DOHH2 (cell line): ENCODE measurements around the gene CDH22.

Experiments used
- H3F3A ChIP-seq: fragments of 200-600 bp; sonication (generic), shearing (Covaris generic); 2 replicates; pipeline ENCODE4 v1.6.0; 2016; ENCODE audit warnings: antibody characterized with exemption, mild to moderate bottlenecking; ENCODE audit not compliant: control insufficient read depth, insufficient read depth
- H3K27ac ChIP-seq: fragments of 200-600 bp; sonication (generic); 2 replicates; pipeline ENCODE4 v1.5.1; 2014; ENCODE audit warnings: low read depth, mild to moderate bottlenecking, low read length, moderate library complexity
- H3K27me3 ChIP-seq: fragments of 200-600 bp; sonication (generic); 2 replicates; pipeline ENCODE4 v1.6.1; 2014; ENCODE audit warnings: mild to moderate bottlenecking, low read length, mixed read lengths; ENCODE audit not compliant: control insufficient read depth
- H3K36me3 ChIP-seq: fragments of 200-600 bp; sonication (generic); 2 replicates; pipeline ENCODE4 v1.6.1; 2014; ENCODE audit warnings: mild to moderate bottlenecking, low read length, moderate library complexity, mixed read lengths; ENCODE audit not compliant: control insufficient read depth
- H3K4me1 ChIP-seq: fragments of 200-600 bp; sonication (generic); 2 replicates; pipeline ENCODE4 v1.6.1; 2014; ENCODE audit warnings: mild to moderate bottlenecking, low read length, mixed read lengths; ENCODE audit not compliant: control insufficient read depth
- H3K4me2 ChIP-seq: fragments of 200-600 bp; sonication (generic); 2 replicates; pipeline ENCODE4 v1.6.0; 2014; ENCODE audit warnings: mild to moderate bottlenecking, low read length, moderate library complexity
- H3K4me3 ChIP-seq: fragments of 200-600 bp; sonication (generic); 2 replicates; pipeline ENCODE4 v1.5.1; 2014; ENCODE audit warnings: mild to moderate bottlenecking, low read length, mixed read lengths
- H3K79me2 ChIP-seq: fragments of 200-600 bp; sonication (generic); 2 replicates; pipeline ENCODE4 v1.6.1; 2014; ENCODE audit warnings: mild to moderate bottlenecking, low read length, mixed read lengths; ENCODE audit not compliant: control insufficient read depth
- H3K9me2 ChIP-seq: fragments of 200-600 bp; sonication (generic); replicated peaks from 2 replicates; pipeline ENCODE4 v1.6.1; 2014; ENCODE audit warnings: mild to moderate bottlenecking, low read length, mixed read lengths; ENCODE audit not compliant: control insufficient read depth
- H3K9me3 ChIP-seq: fragments of 200-600 bp; sonication (generic); 2 replicates; pipeline ENCODE4 v1.6.1; 2014; ENCODE audit warnings: antibody characterized with exemption, low read length, mixed read lengths; ENCODE audit not compliant: control insufficient read depth, insufficient read depth
- H4K20me1 ChIP-seq: fragments of 200-600 bp; sonication (generic); 2 replicates; pipeline ENCODE4 v1.6.0; 2014; ENCODE audit warnings: low read depth, mild to moderate bottlenecking, antibody characterized with exemption, low read length, moderate library complexity; ENCODE audit not compliant: control insufficient read depth, insufficient read depth
- EZH2phosphoT487 ChIP-seq: fragments of 200-600 bp; sonication (generic); IDR thresholded peaks from 2 replicates; pipeline ENCODE4 v1.6.1; 2017; ENCODE audit warnings: borderline replicate concordance, mild to moderate bottlenecking, antibody characterized with exemption, low read length, moderate library complexity, mixed read lengths
- TF ChIP-seq, protein P1 (sequence below): fragments of 200-600 bp; sonication (generic); IDR thresholded peaks from one replicate; pipeline ENCODE4 v1.5.1; 2014; ENCODE audit warnings: antibody characterized with exemption, mild to moderate bottlenecking, low read depth, low read length; ENCODE audit not compliant: poor library complexity, severe bottlenecking

The CDH22 gene

DNA sequence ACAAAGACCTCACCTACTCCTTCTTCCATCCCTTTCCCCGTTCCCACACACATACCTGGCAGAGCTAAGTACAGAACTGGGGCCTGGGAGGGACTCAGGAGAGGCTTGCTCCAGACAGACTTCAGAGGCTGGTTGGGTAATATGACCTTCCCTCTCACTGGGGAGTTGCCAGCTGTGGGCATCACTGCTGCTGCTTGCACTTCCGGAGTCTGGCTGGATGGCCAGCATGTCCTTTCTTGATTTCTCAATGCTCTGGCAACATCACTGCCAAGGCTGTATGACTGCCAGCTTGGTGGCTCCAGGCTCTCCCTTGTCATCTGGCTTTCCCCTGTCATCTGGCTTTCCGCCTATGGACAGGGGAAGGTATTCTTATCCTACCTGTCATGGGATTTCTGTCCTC lies 47.8 kb downstream of the CDH22 start:
- H3K4me1 ChIP-seq: no peaks in the 10 kb centered on the region
- H3K4me2 ChIP-seq: no peak overlapping the region
- H3K79me2 ChIP-seq: no peaks in the 10 kb centered on the region
- H3K9me2 ChIP-seq: no peaks in the 10 kb centered on the region
- no peaks in the 10 kb centered on the region for H3F3A ChIP-seq
- TF ChIP-seq, protein P1, sequence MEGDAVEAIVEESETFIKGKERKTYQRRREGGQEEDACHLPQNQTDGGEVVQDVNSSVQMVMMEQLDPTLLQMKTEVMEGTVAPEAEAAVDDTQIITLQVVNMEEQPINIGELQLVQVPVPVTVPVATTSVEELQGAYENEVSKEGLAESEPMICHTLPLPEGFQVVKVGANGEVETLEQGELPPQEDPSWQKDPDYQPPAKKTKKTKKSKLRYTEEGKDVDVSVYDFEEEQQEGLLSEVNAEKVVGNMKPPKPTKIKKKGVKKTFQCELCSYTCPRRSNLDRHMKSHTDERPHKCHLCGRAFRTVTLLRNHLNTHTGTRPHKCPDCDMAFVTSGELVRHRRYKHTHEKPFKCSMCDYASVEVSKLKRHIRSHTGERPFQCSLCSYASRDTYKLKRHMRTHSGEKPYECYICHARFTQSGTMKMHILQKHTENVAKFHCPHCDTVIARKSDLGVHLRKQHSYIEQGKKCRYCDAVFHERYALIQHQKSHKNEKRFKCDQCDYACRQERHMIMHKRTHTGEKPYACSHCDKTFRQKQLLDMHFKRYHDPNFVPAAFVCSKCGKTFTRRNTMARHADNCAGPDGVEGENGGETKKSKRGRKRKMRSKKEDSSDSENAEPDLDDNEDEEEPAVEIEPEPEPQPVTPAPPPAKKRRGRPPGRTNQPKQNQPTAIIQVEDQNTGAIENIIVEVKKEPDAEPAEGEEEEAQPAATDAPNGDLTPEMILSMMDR: no peak
- no peak for TF ChIP-seq EZH2phosphoT487
- no peaks in the 10 kb centered on the region for H3K27me3 ChIP-seq
- no peaks in the 10 kb centered on the region for H4K20me1 ChIP-seq
- no peaks in the 10 kb centered on the region for H3K9me3 ChIP-seq
- H3K4me3 ChIP-seq: no peak overlapping the region
- no peak overlapping the region for H3K27ac ChIP-seq
- H3K36me3 ChIP-seq: no peaks in the 10 kb centered on the region

DNA sequence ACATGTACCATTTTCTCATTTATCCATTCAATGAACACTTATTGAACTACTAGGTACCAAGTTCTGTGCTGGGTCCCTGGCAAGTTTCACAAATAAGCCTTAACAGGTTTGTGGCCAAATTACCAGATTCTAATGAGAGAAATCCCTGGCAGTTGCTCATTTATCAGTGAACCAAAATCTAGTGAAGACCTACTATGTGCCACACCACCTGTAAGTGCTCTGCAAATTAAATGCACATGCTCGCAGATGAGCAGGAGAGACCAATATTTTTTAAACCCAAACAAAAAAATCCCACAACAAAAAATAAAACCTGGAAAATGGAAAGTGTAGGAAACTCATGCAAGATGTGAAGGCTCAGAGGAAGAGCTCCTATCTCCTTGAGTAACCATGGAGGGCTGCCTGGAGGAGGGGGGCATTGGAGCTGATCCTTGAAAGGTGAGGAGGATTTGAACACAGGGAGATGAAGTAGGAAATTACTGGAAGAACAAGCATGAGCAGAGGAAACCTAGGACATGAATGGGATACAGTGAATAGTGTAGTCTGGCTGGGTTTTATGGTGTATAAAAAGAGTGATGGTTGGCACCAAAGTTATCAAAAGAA lies 48.9 kb downstream of the CDH22 start:
- Histone ChIP-seq H3K36me3 (no peaks in the 10 kb centered on the region), H3F3A (no peaks in the 10 kb centered on the region), H3K27ac (no peak overlapping the region), H3K27me3 (no peaks in the 10 kb centered on the region), H3K4me3 (no peak overlapping the region), H4K20me1 (no peaks in the 10 kb centered on the region), H3K9me2 (no peaks in the 10 kb centered on the region), H3K4me2 (no peak overlapping the region), H3K79me2 (no peaks in the 10 kb centered on the region), H3K9me3 (no peaks in the 10 kb centered on the region), H3K4me1 (no peaks in the 10 kb centered on the region)
- TF ChIP-seq, protein P1: no peak
- TF ChIP-seq EZH2phosphoT487: no peak

DNA sequence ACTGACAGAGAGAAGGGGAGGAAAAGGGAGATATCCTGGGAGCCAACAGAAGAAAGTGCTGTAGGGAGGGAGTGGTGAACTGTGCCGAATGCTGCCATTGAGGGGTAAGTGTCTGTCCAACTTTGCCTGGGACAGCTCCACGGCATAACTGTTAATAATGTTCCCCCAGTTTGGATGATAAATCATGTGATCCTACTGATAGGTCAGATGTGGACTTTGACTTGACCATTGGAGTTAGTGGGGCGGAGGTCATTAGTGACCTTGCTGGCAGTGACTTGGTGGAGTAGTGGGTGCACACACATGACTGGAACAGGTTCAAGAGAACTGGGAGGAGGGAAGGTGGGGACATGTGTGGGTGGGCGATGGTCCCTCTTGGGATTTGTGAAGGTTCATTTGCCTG lies 50.4 kb downstream of the CDH22 start:
- Histone ChIP-seq H3K27me3 (no peaks in the 10 kb centered on the region), H3K4me3 (no peak overlapping the region), H3K79me2 (no peaks in the 10 kb centered on the region), H3K9me2 (no peaks in the 10 kb centered on the region), H3F3A (no peaks in the 10 kb centered on the region), H3K27ac (no peak overlapping the region), H3K4me2 (no peak overlapping the region), H4K20me1 (no peaks in the 10 kb centered on the region), H3K36me3 (no peaks in the 10 kb centered on the region), H3K9me3 (no peaks in the 10 kb centered on the region), H3K4me1 (no peaks in the 10 kb centered on the region)
- no peak for TF ChIP-seq EZH2phosphoT487
- TF ChIP-seq, protein P1: no peak

DNA sequence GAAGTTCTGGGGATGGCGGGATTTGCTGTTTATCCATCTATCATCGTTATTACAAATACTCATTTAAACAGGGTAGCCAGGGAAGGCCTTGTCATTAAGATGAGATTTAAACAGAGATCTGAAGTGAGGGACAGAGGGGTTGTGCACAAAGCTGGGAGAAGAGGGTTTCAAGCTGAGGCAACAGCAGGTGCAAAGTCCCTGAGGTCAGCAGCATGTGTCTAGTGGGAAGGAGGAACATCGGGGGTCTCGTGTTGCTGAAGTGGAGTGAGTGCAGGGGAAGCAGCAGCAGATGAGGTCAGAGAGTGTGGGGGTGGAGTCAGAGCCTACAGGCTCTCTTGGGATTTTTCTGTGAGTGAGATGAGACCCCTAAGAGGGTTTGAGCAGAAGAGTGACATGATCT lies 52.0 kb downstream of the CDH22 start:
- Histone ChIP-seq H3K9me2 (no peaks in the 10 kb centered on the region), H3K4me1 (no peaks in the 10 kb centered on the region), H3K9me3 (no peaks in the 10 kb centered on the region), H3K79me2 (no peaks in the 10 kb centered on the region), H3K27me3 (no peaks in the 10 kb centered on the region), H4K20me1 (no peaks in the 10 kb centered on the region), H3F3A (no peaks in the 10 kb centered on the region), H3K4me3 (no peak overlapping the region), H3K4me2 (no peak overlapping the region), H3K36me3 (no peaks in the 10 kb centered on the region), H3K27ac (no peak overlapping the region)
- TF ChIP-seq EZH2phosphoT487: no peak
- TF ChIP-seq, protein P1: no peak
